OCI-M1 (cell line): Measurements from ENCODE around the gene ZNF195.
"Not testable (repeated sequence)": the region's sequence is repeated elsewhere in the genome, so short reads cannot be mapped to it uniquely, and the experiment has no call there.

Experiments
- DNase-seq: peaks from one replicate; lab custom pipeline; 2025; lab: John Stamatoyannopoulos, UW

ZNF195 gene

DNA sequence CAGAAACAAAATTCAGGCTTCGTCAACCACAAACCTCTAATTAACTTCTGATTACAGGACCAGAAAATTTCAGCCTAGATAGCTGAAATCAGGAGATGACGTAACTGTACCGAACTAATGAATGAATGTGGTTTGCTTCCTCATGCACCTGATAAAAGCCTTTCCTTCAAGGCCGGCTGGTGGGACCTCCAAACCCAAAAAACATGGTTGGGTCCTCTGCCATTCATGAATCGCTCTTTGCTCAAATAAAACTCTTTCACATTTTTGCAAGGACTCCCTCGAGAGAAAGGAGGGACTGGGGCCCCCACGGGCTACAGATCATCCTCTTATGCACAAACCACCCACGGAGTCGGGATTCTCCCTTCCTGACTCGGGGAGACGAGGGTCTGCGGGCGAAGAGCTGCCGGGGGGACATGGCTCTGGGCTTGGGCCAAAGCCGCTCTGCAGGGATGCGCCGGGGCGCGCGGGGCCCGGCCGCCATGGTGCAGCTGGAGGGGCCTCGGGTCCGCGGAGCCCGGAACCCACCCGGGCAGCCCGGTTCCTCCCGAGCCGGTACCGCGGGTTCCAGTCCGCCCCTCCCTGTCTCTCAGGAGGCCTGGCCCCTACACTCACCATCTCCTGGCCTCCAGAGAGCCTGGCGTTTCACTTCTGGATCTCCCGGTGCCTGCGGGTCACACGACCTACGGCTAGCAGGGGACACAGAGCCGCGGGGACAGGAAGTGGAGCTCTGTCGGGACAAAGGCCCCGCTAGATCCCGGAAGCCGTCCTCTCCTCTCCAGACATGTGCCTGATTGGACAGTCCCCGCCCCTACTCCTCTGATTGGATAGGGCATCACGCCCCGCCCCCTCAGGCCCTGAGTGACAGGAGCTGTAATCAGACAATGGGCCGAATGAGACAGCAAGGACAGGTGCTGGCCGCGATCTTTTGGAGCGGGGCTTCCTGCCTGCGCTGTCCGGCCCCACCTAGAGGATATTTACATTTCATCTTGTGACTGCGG, at the start of gene ZNF195:
ZNF195 (minus strand) TSS at position 721 of the 998 bp plus-strand sequence; CDS start at position 615, 106 bp downstream.
- peak; percentile 99 for DNase-seq

DNA sequence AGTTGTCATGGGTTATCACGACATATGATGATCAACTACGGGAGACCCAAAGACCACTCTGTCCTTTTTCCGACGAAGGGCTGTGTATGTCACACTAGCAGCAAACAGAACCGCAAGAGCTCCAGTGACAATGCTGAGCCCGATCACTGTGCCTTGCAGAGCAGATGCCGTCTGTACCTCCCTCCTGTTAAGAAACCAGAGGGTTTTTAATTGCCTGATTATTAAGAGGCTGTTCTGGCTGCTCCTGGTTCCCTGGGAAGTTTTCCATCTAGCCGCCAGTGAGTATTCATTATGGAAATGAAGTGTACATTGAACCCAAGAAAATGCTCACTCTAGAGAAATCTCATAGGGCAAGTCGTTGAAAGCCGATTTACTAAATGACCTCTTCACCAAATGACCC, 49.1 kb upstream of the ZNF195 start:
- DNase-seq, result not testable (repeated sequence)

DNA sequence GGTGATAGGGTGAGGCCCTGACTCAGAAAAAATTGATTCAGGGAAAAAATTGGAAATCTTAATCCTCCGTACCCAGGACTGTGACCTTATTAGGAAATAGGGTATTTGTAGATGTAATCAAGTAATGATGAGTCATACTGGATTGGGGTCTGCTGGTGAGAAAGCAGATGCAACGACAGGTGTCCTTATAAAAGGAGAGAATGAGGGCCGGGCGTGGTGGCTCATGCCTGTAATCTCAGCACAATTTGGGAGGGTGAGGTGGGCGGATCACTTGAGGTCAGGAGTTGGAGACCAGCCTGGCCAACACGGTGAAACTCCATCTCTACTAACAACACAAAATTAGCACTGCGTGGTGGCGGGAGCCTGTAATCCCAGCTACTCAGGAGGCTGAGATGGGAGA, 47.6 kb upstream of the ZNF195 start:
- not testable (repeated sequence) for DNase-seq

DNA sequence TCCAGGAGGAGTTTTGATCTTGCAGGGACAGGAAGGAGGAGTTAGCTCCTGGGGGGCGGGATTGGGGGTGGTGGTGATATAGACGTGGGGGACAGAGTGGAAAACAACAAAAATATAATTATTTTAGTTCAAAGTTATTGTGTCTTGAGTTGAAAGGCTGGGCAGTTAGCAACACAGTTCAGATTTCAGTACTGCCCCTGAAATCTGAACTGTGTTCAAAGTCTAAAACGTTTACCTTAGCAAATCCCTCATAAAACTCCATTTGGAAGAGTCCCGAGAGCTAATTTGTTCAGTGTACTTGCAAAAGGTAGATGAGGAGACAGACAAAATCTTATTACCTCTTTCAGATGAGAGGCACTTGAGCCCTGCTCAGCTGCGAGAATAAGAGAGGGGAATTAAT, 45.0 kb upstream of the ZNF195 start:
- DNase-seq, result not testable (repeated sequence)

DNA sequence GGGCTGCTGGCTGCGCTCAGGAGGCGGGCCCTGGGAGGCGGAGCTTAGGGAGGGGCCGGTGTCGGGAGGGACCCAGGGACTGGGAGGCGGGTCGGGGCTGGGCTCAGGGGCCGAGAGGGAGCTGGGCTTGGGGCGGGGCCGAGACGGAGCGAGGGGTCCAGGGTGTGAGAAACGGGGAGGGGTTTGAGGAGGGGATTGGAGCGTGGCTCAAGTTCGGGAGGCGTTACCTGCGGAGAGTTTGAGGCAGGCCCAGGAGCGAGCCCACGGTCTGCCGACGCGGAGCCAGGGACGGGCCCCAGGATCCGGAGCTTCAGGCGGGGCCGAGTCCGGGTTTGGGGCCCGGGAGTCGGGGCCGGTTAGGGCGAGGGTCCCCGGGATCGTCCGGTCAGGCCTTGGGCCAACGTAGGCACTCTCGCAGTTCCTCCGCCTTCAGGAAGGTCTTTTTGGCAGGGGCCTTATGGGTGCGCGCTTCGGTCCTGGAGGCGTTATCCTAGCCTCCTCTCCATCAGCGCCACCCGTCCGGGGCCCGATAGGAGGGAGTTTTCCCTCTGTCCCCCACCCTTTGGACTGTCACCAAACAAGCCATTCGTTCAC, 44.3 kb upstream of the ZNF195 start:
- not testable (repeated sequence) for DNase-seq

DNA sequence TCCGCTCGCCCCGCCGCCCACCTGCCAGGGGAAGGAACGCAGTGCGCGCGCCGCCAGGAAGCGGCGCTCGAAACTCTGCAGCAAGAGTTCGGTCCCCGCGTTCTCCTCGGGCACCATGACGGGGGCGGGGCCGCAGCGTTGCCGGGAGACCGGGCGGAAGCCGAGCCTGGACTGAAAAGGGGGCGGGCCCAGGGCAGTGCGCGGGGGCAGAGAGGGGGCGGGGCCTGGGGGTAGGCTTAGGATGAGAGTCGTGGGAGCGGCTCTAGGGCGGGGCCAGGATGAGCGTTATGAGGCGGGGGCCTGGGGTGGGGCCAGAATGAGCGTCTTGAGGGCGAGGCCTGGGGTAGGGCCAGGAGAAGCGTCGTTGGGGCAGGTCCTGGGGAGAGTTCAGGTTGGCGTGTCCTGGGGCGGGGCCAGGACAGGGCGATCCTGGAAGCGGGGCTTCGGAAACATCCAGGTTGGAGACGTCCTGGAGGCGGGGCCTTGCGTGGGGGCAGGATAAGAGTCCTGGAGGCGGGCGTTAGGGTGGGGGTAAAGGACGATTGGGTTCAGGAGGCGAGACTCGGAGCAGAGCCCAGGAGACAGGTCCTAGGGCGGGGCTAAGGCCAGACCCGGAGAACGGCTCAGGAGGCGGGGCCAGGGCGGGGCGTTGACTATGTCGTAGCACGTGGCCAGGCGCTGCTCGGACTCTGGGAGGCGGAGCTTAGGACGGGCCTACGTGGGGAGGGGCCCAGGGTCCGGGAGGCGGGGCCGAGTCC, 43.6 kb upstream of the ZNF195 start:
- DNase-seq, result peak; percentile 98

DNA sequence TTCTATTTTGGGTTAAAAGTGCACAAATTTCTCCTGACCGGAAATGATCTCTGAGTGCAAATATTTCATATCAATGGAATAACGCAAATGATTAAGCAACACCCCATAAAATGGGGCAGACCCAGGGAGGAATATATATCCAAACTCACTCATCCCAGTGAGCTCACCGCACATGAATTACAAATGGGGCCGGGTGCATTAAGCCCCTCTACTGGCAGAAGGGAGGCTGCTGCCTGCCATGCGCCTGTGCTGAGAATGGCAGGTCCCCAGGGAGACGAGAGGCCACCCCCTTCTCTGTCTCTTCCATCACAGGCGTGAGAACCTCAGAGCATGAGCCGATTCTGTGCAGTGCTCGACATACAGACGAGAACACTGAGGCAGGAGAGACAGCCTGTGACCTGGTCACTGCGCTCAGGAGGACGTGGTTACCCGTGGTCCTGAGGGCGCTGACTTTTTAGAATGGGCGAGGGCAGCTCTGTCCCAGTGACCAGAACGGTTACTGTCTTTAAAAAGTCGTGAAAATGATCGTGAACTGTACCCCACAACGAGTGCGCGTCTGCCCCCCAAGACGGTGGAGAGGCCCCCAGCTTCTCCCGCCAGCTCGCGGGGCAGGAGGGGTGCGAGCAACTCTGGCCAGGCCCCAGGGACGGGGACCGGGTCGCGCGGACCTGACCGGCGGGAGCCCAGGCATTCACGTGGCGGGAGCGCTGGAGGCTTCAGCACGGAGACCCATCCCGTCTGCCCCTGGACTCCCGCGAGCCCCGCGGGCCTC, 42.8 kb upstream of the ZNF195 start:
- peak; percentile 38 for DNase-seq

DNA sequence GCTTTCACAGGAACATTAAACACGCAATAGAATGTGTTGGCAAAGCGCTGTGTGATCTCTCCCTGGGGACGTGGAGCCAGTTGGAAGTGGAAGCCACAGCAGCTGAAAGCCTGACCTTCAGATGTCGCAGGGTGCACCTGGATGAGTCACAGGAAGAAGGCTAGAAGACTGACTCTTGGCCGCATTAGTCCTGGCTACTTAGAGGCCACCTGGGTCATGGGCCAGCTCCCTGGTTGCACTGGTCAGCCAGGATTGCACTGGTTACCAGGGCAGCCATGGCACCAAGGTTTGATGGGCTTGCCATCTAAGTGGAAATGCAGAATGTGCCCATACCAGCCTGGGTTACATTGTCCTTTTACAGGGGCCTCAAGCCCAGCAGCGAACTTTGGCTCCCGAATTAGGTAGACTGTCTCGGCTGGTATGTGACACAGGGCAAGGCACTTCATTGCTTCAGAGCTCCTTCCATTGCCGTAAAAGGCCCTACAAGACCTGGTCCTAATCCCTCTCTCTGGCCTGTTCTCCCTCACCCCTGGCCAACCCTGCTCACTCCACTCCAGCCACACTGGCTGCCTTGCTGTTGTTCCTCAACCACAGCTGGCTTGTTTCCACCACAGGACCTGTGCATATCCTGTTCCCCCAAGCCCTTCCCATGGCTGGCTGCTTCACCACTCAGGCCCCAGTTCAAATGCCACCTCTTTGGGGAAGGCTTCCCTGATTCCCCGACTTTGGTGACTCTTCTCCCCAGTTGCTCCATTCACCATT, 41.5 kb upstream of the ZNF195 start:
- DNase-seq, result not testable (repeated sequence)

DNA sequence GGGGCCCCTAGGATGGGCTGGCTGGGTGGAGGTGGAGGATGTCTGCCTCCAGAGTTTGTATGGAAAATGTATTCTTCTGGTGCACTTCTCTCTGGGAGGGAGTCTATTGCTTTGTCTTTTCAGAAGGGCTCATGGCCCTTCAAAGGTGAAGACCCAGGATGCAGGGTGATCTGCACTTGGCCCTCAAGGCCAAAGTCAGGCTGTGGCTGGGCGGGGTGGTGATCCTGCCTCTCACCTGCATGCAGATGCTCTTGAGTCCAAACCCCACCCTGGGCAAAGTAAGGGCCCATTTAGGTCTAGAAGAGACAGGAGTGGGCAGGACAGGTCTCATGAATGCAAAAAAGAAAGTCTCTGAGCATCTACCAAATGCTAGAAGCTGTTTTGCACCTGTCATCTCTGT, 40.5 kb upstream of the ZNF195 start:
- not testable (repeated sequence) for DNase-seq

DNA sequence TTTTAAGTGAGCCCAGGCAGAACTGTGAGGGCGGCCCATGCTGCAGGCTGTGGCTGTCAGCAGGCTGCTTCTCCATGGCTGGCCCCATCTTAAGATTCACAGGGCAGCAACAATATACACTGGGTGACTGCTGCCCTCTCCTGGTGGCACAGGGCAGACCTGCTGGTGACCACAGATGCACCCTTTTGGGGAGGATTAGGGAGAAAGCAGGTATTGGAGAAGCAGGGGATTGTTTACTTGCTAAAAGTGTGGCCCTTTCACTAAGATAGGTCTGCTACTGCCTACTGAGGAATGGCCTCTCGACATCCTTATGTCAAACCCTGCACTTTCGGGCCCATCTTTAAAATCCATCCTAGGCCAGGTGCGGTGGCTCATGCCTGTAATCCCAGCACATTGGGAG, 38.1 kb upstream of the ZNF195 start:
- DNase-seq, result peak; percentile 76

DNA sequence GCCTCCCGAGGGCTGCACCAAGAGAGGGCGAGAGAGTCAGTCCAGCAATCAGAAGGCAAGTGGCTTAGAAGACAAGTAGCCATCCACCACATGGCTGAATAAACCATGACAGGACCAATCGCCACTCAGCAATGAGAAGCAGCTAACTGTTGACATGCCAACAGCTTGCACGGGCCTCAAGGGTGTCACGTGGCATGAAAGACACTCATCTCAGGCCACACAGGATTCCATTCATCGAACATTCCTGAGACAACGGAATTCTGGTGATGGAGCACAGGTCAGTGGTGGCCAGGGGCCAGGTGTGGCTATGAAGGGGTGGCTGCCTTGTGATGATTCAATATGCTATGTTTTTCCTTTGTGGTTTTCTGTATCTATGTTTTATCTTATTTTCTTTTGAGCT, 36.4 kb upstream of the ZNF195 start:
- not testable (repeated sequence) for DNase-seq

DNA sequence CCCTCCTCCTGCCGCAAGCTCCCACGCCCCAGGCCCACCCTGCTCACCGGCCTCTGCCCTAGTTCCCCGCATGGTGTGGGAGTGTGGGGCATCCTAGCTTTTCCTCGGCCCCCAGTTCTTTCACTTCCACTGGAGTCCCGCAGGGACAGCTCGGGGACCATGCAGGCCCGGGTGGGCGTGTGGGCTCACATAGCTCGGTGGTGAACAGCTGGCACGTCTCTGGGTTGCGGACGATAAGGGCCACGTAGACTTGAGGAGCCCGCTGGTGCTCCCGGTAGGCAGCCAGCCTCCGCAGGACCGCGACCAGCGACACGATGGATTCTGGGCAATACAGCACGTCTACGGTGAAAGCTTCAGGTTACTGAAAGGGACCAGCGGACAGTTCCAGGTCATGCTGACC, 34.7 kb upstream of the ZNF195 start:
- not testable (repeated sequence) for DNase-seq

DNA sequence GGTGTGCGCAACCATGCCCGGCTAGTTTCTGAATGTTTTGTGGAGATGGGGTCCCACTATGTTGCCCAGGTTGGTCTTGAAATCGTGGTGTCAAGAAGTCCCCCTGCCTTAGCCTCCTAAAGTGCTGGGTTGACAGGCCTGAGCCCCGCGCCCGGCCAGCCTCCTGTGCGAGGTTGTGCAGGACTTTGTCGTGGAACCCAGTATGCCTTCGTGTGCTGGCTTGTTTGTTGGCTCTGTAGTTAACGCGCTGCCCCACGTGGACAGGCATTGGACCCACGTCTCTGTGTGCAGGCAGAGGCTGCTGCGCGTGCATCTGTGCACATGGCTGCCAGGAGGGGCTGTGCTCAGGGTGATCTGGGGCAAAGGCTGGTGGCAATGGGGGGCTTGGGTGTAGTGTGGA, 33.9 kb upstream of the ZNF195 start:
- no peak for DNase-seq

DNA sequence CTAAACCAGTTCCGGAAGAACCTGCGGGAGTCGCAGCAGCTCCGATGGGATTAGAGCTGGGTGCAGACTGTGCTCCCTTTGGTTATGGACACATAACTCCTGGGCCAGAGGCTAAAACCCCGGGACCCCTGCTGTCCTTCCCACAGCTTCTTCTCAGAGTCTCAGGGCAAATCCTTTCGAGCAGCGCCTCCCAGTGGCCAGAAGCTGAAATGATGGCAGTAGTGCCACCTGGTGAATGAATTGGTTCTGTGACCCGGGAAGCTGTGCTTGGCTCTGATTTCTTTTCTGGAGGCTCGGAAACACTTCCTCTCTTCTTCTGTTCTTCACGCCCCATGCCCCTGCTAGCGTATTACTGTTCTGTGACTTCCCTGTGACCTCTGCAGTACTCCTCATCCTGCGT, 29.8 kb upstream of the ZNF195 start:
- peak; percentile 87 for DNase-seq

DNA sequence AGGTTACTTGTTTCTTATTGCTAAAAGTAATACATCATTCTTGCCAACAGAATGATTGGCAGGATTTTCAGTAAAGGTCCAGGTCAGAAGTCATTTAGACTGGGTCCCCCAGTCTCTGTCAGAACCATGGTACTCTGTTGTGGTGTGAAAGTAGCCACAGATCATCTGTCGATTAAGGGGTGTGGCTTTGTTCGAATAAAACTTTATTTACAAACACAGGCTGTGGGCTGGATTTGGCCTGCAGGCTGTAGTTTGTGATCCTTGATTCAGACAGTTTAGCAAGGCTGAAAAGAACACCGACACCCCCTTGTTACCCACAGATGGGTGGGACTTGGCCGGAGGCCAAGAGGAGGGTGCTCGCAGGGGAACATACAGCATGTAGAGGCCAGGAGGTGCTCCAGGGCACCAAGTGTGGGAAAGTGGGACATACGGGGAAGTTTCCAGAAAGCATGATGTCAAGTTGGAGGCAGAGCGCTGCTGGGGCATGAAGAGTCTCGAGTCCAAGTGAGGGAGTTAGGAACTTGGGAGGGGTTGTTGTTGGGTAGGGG, 29.2 kb upstream of the ZNF195 start:
- not testable (repeated sequence) for DNase-seq

DNA sequence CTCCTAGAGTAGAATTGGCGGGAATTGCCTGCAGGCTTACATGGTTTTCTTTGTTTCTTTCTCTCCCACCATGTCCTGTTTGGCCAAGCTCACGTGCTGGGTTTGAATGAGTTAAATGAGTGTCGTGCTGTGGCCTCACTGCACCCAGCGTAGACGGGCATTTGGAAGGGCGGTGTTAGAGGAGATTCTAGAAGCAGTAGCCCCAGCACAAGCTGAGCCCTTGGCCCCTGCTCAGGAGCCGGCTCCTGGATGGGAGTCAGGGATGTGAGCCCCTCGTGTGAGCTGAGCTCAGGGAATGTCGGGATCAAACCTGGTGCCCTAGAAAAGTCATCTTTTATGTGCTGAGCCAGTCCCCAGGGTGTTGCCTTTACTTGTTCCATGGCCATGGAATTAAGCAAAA, 28.0 kb upstream of the ZNF195 start:
- DNase-seq, result not testable (repeated sequence)

DNA sequence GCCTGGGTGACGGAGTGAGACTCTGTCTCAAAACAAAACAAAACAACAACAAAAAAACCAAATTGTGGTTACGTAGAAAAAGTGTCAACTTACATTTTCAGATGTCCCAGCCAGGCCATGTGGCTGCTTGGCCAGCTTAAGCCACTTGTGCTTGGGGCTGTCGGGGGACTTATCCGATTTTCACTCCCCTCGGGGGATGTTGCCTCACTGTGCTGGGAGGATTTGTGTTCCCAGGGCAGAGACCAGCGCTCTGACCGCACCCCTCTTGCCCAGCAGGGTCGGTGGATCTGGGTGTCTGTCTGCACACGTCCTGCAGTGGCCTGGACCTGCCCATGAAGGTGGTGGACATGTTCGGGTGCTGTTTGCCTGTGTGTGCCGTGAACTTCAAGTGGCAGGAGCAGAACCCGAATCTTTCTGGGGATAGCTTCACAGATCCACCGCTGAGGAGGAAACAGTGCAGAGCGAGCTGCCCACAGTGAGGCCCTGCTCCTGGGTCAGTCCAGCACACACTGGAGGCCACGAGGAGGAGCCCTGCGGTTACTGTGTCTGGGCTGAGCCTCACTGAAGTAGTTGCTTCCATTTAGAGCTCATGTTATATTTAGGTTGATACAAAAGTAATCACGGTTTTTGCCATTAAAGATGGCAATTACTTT, 27.4 kb upstream of the ZNF195 start:
- DNase-seq, result not testable (repeated sequence)

DNA sequence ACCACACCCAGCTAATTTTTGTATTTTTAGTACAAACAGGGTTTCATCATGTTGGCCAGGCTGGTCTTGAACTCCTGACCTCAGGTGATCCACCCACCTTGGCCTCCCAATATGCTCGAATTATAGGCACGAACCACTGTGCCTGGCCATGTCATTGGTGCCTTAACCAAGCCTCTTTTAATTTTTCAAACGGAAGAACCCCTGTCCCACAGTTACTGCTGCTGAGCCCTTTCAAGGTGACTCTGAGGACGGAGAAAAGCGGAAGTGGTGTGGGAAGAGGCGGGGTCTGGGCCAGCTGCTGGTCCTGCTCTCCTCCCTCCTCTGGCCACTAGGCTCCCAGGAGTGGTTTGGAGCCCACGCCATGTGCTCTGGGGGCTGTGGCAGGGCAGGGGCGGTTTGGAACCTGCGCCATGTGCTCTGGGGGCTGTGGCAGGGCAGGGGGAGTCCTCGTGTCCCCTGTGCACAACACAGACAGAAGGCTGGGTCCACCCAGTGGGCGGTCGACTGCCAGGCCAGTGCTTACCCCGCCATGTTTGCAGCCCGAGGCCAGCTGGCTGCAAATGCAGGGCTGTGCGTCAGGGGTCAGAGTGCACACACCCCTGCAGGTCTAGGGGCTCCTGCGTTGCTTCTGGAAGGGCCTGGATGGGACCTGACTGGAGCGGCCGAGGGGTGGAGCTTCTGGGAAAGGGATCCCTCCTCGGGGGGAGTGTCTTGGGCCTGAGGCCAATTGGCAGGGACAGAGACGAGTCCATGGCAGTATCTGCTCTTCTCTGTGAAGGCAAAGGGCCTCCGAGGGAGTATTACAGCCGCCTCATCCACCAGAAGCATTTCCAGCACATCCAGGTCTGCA, 25.4 kb upstream of the ZNF195 start:
- peak; percentile 89 for DNase-seq

DNA sequence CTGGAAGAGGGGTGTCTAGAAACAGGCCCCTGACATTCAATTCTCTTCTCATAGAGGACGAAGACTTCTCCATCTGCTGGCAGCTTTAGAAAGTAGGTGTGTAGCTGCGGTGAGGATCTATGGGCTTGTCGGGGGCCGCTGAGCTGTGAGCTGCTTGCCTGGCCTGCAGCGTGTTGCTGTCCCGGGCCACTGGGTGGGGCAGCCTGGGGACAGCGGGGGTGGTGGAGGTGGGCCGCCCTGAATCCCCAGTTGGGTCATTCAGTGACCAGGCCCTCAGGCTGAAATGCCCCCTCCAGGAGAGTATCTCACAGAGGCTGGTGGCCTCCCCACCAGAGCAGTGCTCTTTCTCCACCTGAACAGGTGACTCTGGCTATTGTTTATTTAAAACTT, 23.9 kb upstream of the ZNF195 start:
- not testable (repeated sequence) for DNase-seq
